H9 (cell line): ENCODE measurements around the gene SEC14L5. TPM values are rescaled to one million over a fixed set of nuclear protein-coding genes. Genes with fewer than 3 reads are reported as not detected.

ENCODE experiments used
- DNase-seq: peaks from one replicate; pipeline ENCODE4 v3.0.0-alpha.2; 2017
- H2AFZ ChIP-seq: one replicate; pipeline ENCODE4 v1.6.1; 2013; ENCODE audit warnings: mild to moderate bottlenecking, low read length, control low read depth, moderate library complexity
- H2AK5ac ChIP-seq: 2 replicates; pipeline ENCODE4 v1.6.1; 2013; ENCODE audit warnings: low read length, control low read depth, mixed read lengths; ENCODE audit not compliant: insufficient read length
- H2BK120ac ChIP-seq: one replicate; pipeline ENCODE4 v1.6.1; 2013; ENCODE audit warnings: low read depth, mild to moderate bottlenecking, low read length, control low read depth, inconsistent platforms; ENCODE audit not compliant: poor library complexity, severe bottlenecking
- H2BK12ac ChIP-seq: 2 replicates; pipeline ENCODE4 v1.6.1; 2013; ENCODE audit warnings: low read length, control low read depth, mixed read lengths, low read depth; ENCODE audit not compliant: insufficient read length
- H2BK15ac ChIP-seq: 2 replicates; pipeline ENCODE4 v1.6.1; 2013; ENCODE audit warnings: low read depth, low read length, control low read depth
- H2BK20ac ChIP-seq: one replicate; pipeline ENCODE4 v1.6.1; 2013; ENCODE audit warnings: low read depth, mild to moderate bottlenecking, low read length, control low read depth, inconsistent platforms; ENCODE audit not compliant: poor library complexity, severe bottlenecking
- H2BK5ac ChIP-seq: 2 replicates; pipeline ENCODE4 v1.6.1; 2013; ENCODE audit warnings: low read length, control low read depth, mixed read lengths; ENCODE audit not compliant: insufficient read length
- H3K14ac ChIP-seq: 2 replicates; pipeline ENCODE4 v1.6.1; 2013; ENCODE audit warnings: low read length, control low read depth; ENCODE audit not compliant: insufficient read depth
- H3K18ac ChIP-seq: 2 replicates; pipeline ENCODE4 v1.6.1; 2013; ENCODE audit warnings: low read depth, mild to moderate bottlenecking, mixed read lengths, low read length, control low read depth; ENCODE audit not compliant: insufficient read length
- H3K23ac ChIP-seq: 2 replicates; pipeline ENCODE4 v1.6.1; 2013; ENCODE audit warnings: low read length, control low read depth, mixed read lengths, low read depth; ENCODE audit not compliant: insufficient read length
- H3K23me2 ChIP-seq: 2 replicates; pipeline ENCODE4 v1.6.1; 2013; ENCODE audit warnings: low read depth, mild to moderate bottlenecking, mixed read lengths, low read length, control low read depth; ENCODE audit not compliant: insufficient read length, poor library complexity, severe bottlenecking
- H3K27ac ChIP-seq: 2 replicates; pipeline ENCODE4 v1.5.1; 2013; ENCODE audit warnings: low read length, control low read depth, mixed read lengths, low read depth; ENCODE audit not compliant: insufficient read length
- H3K27me3 ChIP-seq: 2 replicates; pipeline ENCODE4 v1.6.1; 2013; ENCODE audit warnings: low read length, control low read depth, inconsistent platforms; ENCODE audit not compliant: insufficient read depth
- H3K4ac ChIP-seq: 2 replicates; pipeline ENCODE4 v1.6.1; 2013; ENCODE audit warnings: low read depth, mild to moderate bottlenecking, control low read depth, inconsistent platforms, low read length, moderate library complexity
- H3K4me1 ChIP-seq: 2 replicates; pipeline ENCODE4 v1.6.1; 2013; ENCODE audit warnings: low read length, control low read depth, inconsistent platforms; ENCODE audit not compliant: insufficient read depth
- H3K4me2 ChIP-seq: 2 replicates; pipeline ENCODE4 v1.6.1; 2013; ENCODE audit warnings: low read length, control low read depth, mixed read lengths; ENCODE audit not compliant: insufficient read length, insufficient read depth
- H3K56ac ChIP-seq: 2 replicates; pipeline ENCODE4 v1.6.1; 2013; ENCODE audit warnings: low read depth, mild to moderate bottlenecking, mixed read lengths, low read length, control low read depth; ENCODE audit not compliant: insufficient read length
- H3K79me1 ChIP-seq: 2 replicates; pipeline ENCODE4 v1.6.1; 2013; ENCODE audit warnings: low read depth, mild to moderate bottlenecking, moderate library complexity, low read length, control low read depth, inconsistent platforms; ENCODE audit not compliant: insufficient read depth, poor library complexity, severe bottlenecking
- H3K79me2 ChIP-seq: 2 replicates; pipeline ENCODE4 v1.6.1; 2013; ENCODE audit warnings: low read length, control low read depth, inconsistent platforms; ENCODE audit not compliant: insufficient read depth
- H3K9ac ChIP-seq: 2 replicates; pipeline ENCODE4 v1.6.1; 2013; ENCODE audit warnings: low read length, control low read depth, mixed read lengths; ENCODE audit not compliant: insufficient read length; ENCODE audit errors: extremely low read depth
- H3K9me3 ChIP-seq: one replicate; pipeline ENCODE4 v1.6.1; 2013; ENCODE audit warnings: low read depth, low read length, inconsistent platforms; ENCODE audit not compliant: control insufficient read depth
- H3T11ph ChIP-seq: one replicate; pipeline ENCODE4 v1.6.1; 2013; ENCODE audit warnings: mild to moderate bottlenecking, low read length, control low read depth, inconsistent platforms
- H4K20me1 ChIP-seq: one replicate; pipeline ENCODE4 v1.6.1; 2013; ENCODE audit not compliant: control insufficient read depth, insufficient read length, insufficient read depth
- H4K5ac ChIP-seq: 2 replicates; pipeline ENCODE4 v1.6.1; 2013; ENCODE audit warnings: low read depth, mild to moderate bottlenecking, mixed read lengths, low read length, control low read depth; ENCODE audit not compliant: insufficient read length
- H4K8ac ChIP-seq: replicated peaks from 2 replicates; pipeline ENCODE4 v1.6.1; 2013; ENCODE audit warnings: low read length, control low read depth, mixed read lengths, low read depth; ENCODE audit not compliant: insufficient read length
- H4K91ac ChIP-seq: 2 replicates; pipeline ENCODE4 v1.6.1; 2013; ENCODE audit warnings: low read depth, mild to moderate bottlenecking, moderate library complexity, mixed read lengths, low read length, control low read depth; ENCODE audit not compliant: insufficient read length
- H3K27ac Mint-ChIP-seq, 3 experiments: 2 replicates in 2 of 3; 3 replicates in 1 of 3; pipeline ENCODE4 v1.8.0; 2020 to 2021; ENCODE audit warnings: mixed read lengths in 3 of 3, mild to moderate bottlenecking in 1 of 3, moderate library complexity in 1 of 3
- H3K27me3 Mint-ChIP-seq: 2 replicates; pipeline ENCODE4 v1.8.0; 2021; ENCODE audit warnings: low read depth, mild to moderate bottlenecking, moderate library complexity, mixed read lengths
- H3K36me3 Mint-ChIP-seq, 3 experiments: 2 replicates in 2 of 3; 3 replicates in 1 of 3; pipeline ENCODE4 v1.8.0; 2020 to 2021; ENCODE audit warnings: low read depth in 3 of 3, mixed read lengths in 3 of 3; ENCODE audit not compliant: insufficient read depth in 1 of 3
- H3K4me1 Mint-ChIP-seq, 2 experiments: 2 replicates each; pipeline ENCODE4 v1.8.0; 2020; ENCODE audit warnings: mixed read lengths in 2 of 2
- H3K4me3 Mint-ChIP-seq, 2 experiments: 2 replicates in 1 of 2; 3 replicates in 1 of 2; pipeline ENCODE4 v1.8.0; 2020 to 2021; ENCODE audit warnings: mild to moderate bottlenecking in 2 of 2, mixed read lengths in 2 of 2, moderate library complexity in 1 of 2
- H3K9me3 Mint-ChIP-seq, 2 experiments: 2 replicates in 1 of 2; 3 replicates in 1 of 2; pipeline ENCODE4 v1.8.0; 2020; ENCODE audit warnings: mild to moderate bottlenecking in 2 of 2, mixed read lengths in 2 of 2, moderate library complexity in 1 of 2
- WGBS: extraction: QIAGEN DNeasy Blood & Tissue Kit; methylation state at CpG from one replicate; pipeline ENCODE4 v1.1.7; 2013; ENCODE audit warnings: missing lambda C conversion rate, low lambda C conversion rate, mixed read lengths; ENCODE audit not compliant: insufficient read length; ENCODE audit errors: extremely low coverage; 5-methylcytosine and 5-hydroxymethylcytosine counted together
- total RNA-seq: library from RNA; stranded (reverse); gene quantifications from 2 replicates; pipeline ENCODE4 v1.2.1, GENCODE V29; 2021
- TF ChIP-seq, protein P1 (sequence below): fragments of 200-600 bp; sonication (generic); conservative IDR thresholded peaks from 3 replicates; pipeline ENCODE4 v1.8.0; 2021; ENCODE audit warnings: antibody characterized with exemption, mild to moderate bottlenecking

The SEC14L5 gene
- total RNA-seq, 1 experiment from 2014 or later = 4.1 TPM

DNA sequence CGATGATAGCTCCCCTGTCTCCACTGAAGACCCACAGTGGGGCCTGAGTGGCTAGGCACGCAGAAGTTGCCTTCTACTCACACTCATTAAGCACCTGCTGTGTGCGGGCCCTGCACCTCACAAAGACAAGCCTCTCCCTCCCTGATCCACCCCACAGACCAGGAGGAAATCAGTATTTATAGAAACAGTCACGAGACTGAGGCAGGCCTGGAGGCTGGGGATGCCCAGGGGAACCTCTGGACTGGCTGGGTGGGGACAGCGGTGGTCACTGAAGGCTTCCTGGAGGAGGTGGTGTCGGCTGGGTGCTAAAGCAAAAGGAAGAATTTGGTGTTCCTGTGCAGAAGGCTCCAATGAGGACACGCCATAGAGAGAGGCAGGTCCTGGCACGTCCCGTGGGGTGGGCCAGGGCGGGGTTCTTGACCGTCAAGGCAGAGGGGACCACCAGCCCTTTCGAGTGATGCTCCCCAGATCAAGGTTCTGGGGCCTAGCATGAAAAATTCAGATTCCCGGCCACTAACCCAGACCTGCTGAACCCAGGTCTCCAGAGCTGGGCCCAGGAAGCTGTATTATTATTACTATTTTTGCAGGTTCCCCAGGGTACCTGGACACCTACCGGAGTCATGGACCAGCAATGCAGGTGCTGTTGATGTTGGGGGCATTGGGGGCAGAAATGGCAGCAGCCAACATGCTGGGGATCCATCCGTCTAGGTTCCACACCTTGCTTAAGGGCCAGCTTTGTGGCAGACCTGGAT, 44.2 kb upstream of the SEC14L5 start:
- WGBS = no CpG with 5 or more reads among the region's 15 CpGs
- H3K79me1 ChIP-seq = no peaks in the 10 kb centered on the region
- H3K9ac ChIP-seq = no peak overlapping the region
- no peak overlapping the region for H4K91ac ChIP-seq
- H3K18ac ChIP-seq = no peak overlapping the region
- H2BK5ac ChIP-seq = no peak overlapping the region
- H4K5ac ChIP-seq = no peak overlapping the region
- peaks cover 11 to 15% of the 10 kb centered on the region in 2 experiments for H3K4me1 Mint-ChIP-seq
- no peaks in the 10 kb centered on the region for H3K36me3 Mint-ChIP-seq
- no peak for DNase-seq
- no peaks in the 10 kb centered on the region for H3K23me2 ChIP-seq
- H3K4ac ChIP-seq = no peak overlapping the region
- H4K8ac ChIP-seq = no peak overlapping the region
- no peak overlapping the region for H3K14ac ChIP-seq
- no peaks in the 10 kb centered on the region; the same call in 1 of the 2 replicates for H3K4me1 ChIP-seq
- H2BK15ac ChIP-seq = no peak overlapping the region
- H2AFZ ChIP-seq = no peak overlapping the region
- H2BK12ac ChIP-seq = no peak overlapping the region
- no peak overlapping the region for H2AK5ac ChIP-seq
- H4K20me1 ChIP-seq = no peaks in the 10 kb centered on the region
- TF ChIP-seq, protein P1, sequence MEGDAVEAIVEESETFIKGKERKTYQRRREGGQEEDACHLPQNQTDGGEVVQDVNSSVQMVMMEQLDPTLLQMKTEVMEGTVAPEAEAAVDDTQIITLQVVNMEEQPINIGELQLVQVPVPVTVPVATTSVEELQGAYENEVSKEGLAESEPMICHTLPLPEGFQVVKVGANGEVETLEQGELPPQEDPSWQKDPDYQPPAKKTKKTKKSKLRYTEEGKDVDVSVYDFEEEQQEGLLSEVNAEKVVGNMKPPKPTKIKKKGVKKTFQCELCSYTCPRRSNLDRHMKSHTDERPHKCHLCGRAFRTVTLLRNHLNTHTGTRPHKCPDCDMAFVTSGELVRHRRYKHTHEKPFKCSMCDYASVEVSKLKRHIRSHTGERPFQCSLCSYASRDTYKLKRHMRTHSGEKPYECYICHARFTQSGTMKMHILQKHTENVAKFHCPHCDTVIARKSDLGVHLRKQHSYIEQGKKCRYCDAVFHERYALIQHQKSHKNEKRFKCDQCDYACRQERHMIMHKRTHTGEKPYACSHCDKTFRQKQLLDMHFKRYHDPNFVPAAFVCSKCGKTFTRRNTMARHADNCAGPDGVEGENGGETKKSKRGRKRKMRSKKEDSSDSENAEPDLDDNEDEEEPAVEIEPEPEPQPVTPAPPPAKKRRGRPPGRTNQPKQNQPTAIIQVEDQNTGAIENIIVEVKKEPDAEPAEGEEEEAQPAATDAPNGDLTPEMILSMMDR = no peak
- H3K23ac ChIP-seq = no peak overlapping the region
- no peak overlapping the region for H2BK120ac ChIP-seq
- no peaks in the 10 kb centered on the region for H3K27me3 ChIP-seq
- no peaks in the 10 kb centered on the region for H3K79me2 ChIP-seq
- H3K27me3 Mint-ChIP-seq = no peaks in the 10 kb centered on the region
- H3K4me3 Mint-ChIP-seq = no peak overlapping the region
- no peak overlapping the region for H3T11ph ChIP-seq
- H3K4me2 ChIP-seq = no peak overlapping the region
- H3K27ac ChIP-seq = no peak overlapping the region
- H3K27ac Mint-ChIP-seq = peak overlapping the region; percentile 42 to 86 (median 55); a peak in 5 of 7 replicates
- no peaks in the 10 kb centered on the region for H3K9me3 Mint-ChIP-seq
- no peaks in the 10 kb centered on the region for H3K9me3 ChIP-seq
- no peak overlapping the region for H2BK20ac ChIP-seq
- H3K56ac ChIP-seq = no peak overlapping the region
